ENCODE results near the gene IDH1. TPM values are rescaled to one million over a fixed set of nuclear protein-coding genes. Genes with fewer than 3 reads are reported as not detected.
A peak's percentile ranks its signal among the peaks of the same experiment; 100 is the strongest.
"Not testable (repeated sequence)": the region's sequence is repeated elsewhere in the genome, so short reads cannot be mapped to it uniquely, and the experiment has no call there.

Gene IDH1
- total RNA-seq, 1 donor, result 18.6 TPM

- DNase-seq (ENCODE audit: low read depth in 2 of 3, low spot score in 2 of 3), result not testable (repeated sequence)
These were observed 2.3 kb upstream of the IDH1 start for GRCh38 chr2:208256849-208257813.

GRCh38 chr2:208256192-208256782 lies 1.4 kb upstream of the IDH1 start:
- peak in 1 of 3 donors; percentile 15 for DNase-seq (ENCODE audit: low read depth in 2 of 3, low spot score in 2 of 3)

DNA sequence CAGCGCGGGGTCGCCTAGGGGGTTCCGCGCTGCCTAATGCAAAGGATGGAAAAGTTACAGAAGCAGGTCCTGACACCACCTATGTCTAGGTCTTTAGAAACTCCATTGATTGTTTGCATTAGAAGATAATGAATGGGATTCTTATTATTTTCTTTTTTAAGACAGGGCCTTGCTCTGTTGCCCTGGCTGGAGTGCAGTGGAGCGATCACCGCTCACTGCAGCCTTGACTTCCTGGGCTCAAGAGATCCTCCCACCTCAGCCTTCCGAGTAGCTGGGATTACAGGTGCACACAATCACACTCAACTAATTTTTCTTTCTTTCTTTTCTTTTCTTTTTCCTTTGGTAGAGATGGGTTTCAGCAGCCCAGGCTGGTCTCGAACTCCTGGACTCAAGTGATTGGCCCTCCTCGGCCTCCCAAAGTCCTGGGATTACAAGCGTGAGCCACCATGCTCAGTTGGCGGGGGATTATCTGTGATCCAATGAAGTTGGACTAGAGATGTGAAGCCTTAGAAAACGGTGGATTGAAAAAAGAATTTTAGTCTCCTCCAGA lies 761 bp upstream of the IDH1 start:
- no peak for DNase-seq (ENCODE audit: low read depth in 2 of 3, low spot score in 2 of 3)

DNA sequence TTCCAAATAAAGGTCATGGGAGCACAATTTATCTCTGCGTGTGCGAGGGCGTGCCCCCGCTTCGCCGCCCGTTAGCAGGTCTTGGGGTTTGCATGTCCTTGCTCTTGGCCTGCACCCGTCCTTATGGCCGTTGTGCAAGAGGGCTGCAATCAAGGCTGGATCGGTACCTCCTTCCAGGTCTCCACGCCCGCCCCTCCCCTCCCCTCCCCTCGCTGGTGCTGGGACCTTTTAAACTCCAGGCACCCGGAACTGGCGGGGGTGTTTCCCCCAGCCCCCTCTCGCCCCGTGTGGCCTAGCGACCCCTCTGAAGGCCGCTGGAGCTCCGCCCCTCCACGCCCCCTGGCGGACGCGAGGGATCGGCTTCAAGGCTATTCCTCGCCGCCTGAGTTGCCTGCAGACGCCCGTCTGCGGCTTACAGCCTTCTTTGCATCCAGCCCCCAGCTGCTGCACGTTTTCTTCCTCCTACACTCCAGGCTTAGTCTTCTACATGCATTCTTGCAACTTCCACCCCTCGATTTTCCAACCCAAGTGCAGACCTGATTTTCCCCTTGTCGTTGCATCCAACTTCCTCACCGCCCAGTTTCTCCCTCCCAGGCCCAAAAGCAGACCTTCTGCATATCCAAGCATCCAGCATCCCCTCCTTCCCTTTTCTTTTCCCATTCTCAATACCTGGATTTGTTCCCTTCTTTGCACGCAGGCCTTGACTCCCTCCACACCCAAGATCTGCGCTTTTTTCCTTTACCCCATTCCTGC lies 577 bp downstream of the IDH1 start:
- peak; percentile 62 to 92 (median 90) for DNase-seq (ENCODE audit: low read depth in 2 of 3, low spot score in 2 of 3)

DNA sequence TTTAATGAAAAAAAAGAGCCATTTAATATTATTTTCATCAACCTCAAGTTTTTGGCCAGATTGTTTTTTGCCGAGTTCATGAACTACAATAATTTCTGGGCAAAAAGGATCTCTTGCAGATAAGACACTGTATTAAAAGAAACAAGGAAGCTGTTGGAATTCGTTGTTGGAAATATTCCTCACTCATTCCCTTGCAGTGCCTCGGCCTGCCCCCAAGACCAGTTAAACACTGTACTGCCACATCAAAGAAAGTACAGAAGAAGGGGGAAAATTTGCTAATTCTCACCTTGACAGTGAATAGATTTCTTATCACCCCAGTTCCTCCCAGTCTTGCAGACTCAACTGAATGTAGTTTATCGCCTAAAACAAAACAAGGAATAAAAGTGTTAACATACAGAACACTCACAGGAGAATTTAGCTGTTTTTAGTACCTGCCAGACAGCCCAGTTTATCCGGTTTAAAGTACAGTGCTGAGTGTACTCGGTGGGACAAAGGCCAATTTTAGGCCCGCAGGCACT lies 1.2 kb downstream of the IDH1 start:
- no peak for DNase-seq (ENCODE audit: low read depth in 2 of 3, low spot score in 2 of 3)

GRCh38 chr2:208252716-208253492 lies 2.0 kb downstream of the IDH1 start:
- peak in 1 of 3 donors; percentile 19 for DNase-seq (ENCODE audit: low read depth in 2 of 3, low spot score in 2 of 3)

GRCh38 chr2:208251098-208251497 lies 3.8 kb downstream of the IDH1 start:
- no peak for DNase-seq (ENCODE audit: low read depth in 2 of 3, low spot score in 2 of 3)

- no peak for DNase-seq (ENCODE audit: low read depth in 2 of 3, low spot score in 2 of 3)
These were observed 4.5 kb downstream of the IDH1 start for GRCh38 chr2:208250388-208250787.

GRCh38 chr2:208249296-208249695 lies 5.6 kb downstream of the IDH1 start:
- DNase-seq (ENCODE audit: low read depth in 2 of 3, low spot score in 2 of 3), result no peak

- no peak for DNase-seq (ENCODE audit: low read depth in 2 of 3, low spot score in 2 of 3)
These were observed 6.3 kb downstream of the IDH1 start for GRCh38 chr2:208248601-208249000.

DNA sequence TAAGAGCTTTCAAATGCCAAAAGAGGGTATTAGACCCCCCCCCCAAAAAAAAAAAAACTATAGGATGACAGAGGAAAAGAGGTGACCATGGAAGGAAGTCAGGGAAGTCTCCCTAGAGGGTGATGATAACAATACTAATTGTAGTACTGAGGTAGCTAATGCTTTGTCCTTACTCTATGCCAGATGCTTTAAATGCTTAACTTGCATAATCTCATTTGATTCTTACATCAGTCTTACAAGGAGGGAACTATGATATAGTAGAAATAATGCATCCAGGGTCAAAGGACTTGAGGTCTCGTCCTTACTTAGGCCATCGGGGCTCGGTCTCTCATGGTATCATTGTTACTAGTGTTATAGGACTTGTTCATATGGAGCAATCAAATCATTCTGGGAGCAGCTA lies 9.1 kb downstream of the IDH1 start:
- no peak for DNase-seq (ENCODE audit: low read depth in 2 of 3, low spot score in 2 of 3)

DNA sequence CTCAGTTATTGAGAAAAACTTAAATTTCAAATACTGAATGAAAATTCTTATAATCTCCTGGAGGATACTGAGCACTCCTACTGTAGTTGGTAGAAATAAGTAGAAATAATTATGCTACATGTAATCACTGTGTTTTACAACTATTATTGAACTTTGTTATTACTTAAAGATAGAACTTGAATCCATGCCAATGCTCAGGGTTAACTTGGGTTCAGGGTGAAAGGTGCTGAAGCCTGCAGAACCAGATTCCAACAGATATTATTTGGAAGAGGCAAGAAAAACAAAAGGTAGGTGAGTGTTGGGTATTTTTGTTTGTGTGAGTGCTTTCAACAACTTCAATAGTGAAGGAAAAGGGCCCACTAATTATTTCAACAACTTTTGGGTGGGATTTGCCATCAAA lies 10.4 kb downstream of the IDH1 start:
- DNase-seq (ENCODE audit: low read depth in 2 of 3, low spot score in 2 of 3), result no peak

DNA sequence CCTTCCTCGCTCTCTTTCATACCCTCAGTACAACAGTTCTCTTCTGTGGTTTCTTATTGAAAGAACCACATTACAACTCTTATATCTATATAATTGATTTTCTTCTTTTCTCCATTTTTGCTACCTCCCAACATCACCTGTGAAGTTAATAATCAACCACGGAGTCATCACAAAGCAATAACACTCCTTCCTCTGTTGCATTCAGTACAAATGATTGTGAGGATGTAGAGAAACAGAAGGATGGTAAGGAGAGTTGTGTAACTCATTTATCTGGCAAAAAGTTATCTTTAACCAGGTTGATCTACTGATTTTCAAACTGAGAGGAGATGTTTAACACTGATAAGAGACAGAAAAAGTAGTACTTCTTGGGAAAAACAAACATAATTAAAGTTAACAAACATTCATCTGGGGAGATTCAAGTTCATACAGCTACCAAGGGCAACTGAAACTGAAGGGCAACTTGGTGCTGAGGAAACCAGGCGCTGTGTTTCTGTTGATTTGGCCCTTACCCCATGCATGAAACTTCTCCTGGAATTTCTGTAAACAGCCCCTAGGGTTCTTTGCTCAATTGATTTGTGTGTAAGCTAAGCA lies 14.2 kb downstream of the IDH1 start:
- DNase-seq (ENCODE audit: low read depth in 2 of 3, low spot score in 2 of 3), result no peak

- DNase-seq (ENCODE audit: low read depth in 2 of 3, low spot score in 2 of 3), result no peak
These were observed 14.9 kb downstream of the IDH1 start for GRCh38 chr2:208239770-208240493.

- DNase-seq (ENCODE audit: low read depth in 2 of 3, low spot score in 2 of 3), result no peak
These were observed 19.0 kb downstream of the IDH1 start for GRCh38 chr2:208235860-208236259.

GRCh38 chr2:208234786-208235185 lies 20.1 kb downstream of the IDH1 start:
- DNase-seq (ENCODE audit: low read depth in 2 of 3, low spot score in 2 of 3), result no peak

GRCh38 chr2:208228476-208228875 lies 26.4 kb downstream of the IDH1 start:
- DNase-seq (ENCODE audit: low read depth in 2 of 3, low spot score in 2 of 3), result peak in 2 of 3 donors; percentile 34 to 78

DNA sequence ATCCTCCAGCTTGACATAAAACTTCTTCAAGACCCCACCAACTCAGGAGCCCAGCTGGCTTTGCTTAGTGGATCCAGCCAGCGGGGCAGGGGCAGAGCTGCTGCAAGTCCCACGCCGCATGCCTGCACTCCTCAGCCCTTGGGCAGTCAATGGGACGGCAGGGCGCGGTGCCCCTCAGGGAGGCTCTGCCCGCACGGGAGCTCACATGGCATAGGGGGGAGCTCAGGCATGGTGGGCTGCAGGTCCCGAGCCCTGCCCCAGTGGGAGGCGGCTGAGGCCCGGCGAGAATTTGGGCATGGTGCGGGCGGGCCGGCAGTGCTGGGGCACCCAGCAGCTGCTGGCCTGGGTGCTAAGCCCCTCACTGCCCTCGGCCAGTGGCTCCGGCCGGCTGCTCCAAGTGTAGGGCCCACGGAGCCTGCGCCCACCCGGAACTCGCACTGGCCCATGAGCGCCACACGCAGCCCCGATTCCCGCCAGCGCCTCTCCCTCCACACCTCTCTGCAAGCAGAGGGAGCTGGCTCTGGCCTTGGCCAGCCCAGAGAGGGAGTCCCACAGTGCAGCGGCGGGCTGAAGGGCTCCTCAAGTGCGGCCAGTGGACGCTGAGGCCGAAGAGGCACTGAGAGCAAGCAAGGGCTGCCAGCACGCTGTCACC lies 27.2 kb downstream of the IDH1 start:
- no peak for DNase-seq (ENCODE audit: low read depth in 2 of 3, low spot score in 2 of 3)
